ENCODE results near the gene L1CAM.

The L1CAM gene

DNA sequence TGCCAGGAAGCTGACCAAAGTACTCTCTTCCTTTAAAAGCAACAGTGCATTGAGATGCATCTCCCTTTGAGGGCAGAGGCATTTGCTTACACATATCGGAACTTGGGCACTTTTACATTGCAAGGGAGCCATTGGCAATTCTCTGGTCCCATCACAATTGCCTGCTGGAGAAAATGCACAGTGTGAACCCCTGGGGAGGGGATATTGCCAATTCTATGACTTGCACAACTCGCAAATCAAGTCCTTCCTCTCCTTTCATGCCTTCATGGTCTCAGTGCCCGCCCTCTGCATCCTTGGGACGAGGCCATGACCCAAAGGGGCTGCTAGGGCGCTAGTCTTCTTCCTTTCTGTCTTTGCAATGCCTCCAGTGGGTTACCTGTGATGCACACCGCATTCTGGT, 40.8 kb downstream of the L1CAM start (continued):
- TF ChIP-seq, protein P1, sequence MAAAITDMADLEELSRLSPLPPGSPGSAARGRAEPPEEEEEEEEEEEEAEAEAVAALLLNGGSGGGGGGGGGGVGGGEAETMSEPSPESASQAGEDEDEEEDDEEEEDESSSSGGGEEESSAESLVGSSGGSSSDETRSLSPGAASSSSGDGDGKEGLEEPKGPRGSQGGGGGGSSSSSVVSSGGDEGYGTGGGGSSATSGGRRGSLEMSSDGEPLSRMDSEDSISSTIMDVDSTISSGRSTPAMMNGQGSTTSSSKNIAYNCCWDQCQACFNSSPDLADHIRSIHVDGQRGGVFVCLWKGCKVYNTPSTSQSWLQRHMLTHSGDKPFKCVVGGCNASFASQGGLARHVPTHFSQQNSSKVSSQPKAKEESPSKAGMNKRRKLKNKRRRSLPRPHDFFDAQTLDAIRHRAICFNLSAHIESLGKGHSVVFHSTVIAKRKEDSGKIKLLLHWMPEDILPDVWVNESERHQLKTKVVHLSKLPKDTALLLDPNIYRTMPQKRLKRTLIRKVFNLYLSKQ (tag by site-specific recombination; IDR thresholded peaks at IDR 0.05; ENCODE audit: borderline replicate concordance), result no peak
- no peak for TF ChIP-seq ZBTB8A (tag by site-specific recombination; IDR thresholded peaks at IDR 0.05)

DNA sequence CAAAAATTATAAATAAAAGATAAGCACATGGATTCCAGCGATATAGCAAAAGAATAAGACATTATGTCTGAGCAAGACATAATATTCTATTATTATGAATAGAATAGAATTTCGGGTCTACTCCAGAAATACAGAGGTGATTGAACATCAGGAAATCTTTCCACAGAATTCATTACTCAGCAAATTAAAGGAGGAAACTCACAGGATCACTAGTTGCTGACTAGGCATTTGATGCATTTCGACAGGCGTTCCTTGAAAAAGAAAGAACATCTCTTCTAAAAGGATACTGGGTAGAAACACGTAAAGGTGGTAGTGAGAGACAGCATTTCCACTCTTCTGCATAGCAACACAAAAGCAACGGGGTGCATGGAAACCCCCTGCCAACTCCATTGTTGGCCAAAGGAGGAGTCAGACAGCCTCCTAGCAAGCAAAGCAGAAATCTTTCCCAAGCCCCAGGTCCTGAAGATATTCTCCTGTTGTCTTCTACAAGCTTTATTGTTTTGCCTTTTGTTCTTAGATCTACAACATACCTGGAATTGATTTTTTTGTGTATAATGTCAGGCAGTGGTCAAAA, 41.4 kb downstream of the L1CAM start:
- Histone ChIP-seq H3K4me3 (ENCODE audit: low read depth, low read length) (no peak overlapping the region), H3K27ac (ENCODE audit: extremely low read depth, low read depth, low read length) (no peak overlapping the region), H3K9me3 (ENCODE audit: control insufficient read depth, insufficient read depth, low read depth, low read length) (no peaks in the 10 kb centered on the region), H3K36me3 (ENCODE audit: control insufficient read depth in 2 of 2, insufficient read depth in 1 of 2, low read length in 2 of 2) (no peaks in the 10 kb centered on the region), H3K4me1 (ENCODE audit: control insufficient read depth, insufficient read depth, low read length) (no peaks in the 10 kb centered on the region)
- POLR2A ChIA-PET, result no interaction called here
- CTCF ChIA-PET, result no interaction called here
- TF ChIP-seq KLF9 (tag by site-specific recombination; IDR thresholded peaks at IDR 0.05; ENCODE audit: low read depth) (no peak), ZNF341 (tag by site-specific recombination; IDR thresholded peaks at IDR 0.05; ENCODE audit: low read depth) (no peak), KLF7 (tag by site-specific recombination; IDR thresholded peaks at IDR 0.05; ENCODE audit: borderline replicate concordance) (no peak), GLIS1 (tag by site-specific recombination; IDR thresholded peaks at IDR 0.05) (no peak), ZNF555 (tag by site-specific recombination; conservative IDR thresholded peaks at IDR 0.05) (no peak), ZNF664 (tag by site-specific recombination; IDR thresholded peaks at IDR 0.05) (no peak), ZBTB20 (tag by site-specific recombination; IDR thresholded peaks at IDR 0.05) (no peak), ZNF133 (tag by site-specific recombination; IDR thresholded peaks at IDR 0.05) (no peak)
- TF ChIP-seq, protein P2, sequence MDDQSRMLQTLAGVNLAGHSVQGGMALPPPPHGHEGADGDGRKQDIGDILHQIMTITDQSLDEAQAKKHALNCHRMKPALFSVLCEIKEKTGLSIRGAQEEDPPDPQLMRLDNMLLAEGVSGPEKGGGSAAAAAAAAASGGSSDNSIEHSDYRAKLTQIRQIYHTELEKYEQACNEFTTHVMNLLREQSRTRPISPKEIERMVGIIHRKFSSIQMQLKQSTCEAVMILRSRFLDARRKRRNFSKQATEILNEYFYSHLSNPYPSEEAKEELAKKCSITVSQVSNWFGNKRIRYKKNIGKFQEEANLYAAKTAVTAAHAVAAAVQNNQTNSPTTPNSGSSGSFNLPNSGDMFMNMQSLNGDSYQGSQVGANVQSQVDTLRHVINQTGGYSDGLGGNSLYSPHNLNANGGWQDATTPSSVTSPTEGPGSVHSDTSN (CRISPR knock-in tag; IDR thresholded peaks at IDR 0.05), result no peak
- TF ChIP-seq, protein P3, sequence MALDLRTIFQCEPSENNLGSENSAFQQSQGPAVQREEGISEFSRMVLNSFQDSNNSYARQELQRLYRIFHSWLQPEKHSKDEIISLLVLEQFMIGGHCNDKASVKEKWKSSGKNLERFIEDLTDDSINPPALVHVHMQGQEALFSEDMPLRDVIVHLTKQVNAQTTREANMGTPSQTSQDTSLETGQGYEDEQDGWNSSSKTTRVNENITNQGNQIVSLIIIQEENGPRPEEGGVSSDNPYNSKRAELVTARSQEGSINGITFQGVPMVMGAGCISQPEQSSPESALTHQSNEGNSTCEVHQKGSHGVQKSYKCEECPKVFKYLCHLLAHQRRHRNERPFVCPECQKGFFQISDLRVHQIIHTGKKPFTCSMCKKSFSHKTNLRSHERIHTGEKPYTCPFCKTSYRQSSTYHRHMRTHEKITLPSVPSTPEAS (tag by site-specific recombination; IDR thresholded peaks at IDR 0.05), result no peak
- TF ChIP-seq, protein P4, sequence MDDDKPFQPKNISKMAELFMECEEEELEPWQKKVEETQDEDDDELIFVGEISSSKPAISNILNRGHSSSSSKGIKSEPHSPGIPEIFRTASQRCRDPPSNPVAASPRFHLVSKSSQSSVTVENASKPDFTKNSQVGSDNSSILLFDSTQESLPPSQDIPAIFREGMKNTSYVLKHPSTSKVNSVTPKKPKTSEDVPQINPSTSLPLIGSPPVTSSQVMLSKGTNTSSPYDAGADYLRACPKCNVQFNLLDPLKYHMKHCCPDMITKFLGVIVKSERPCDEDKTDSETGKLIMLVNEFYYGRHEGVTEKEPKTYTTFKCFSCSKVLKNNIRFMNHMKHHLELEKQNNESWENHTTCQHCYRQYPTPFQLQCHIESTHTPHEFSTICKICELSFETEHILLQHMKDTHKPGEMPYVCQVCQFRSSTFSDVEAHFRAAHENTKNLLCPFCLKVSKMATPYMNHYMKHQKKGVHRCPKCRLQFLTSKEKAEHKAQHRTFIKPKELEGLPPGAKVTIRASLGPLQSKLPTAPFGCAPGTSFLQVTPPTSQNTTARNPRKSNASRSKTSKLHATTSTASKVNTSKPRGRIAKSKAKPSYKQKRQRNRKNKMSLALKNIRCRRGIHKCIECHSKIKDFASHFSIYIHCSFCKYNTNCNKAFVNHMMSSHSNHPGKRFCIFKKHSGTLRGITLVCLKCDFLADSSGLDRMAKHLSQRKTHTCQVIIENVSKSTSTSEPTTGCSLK (tag by site-specific recombination; IDR thresholded peaks at IDR 0.05), result no peak
- TF ChIP-seq, protein P5, sequence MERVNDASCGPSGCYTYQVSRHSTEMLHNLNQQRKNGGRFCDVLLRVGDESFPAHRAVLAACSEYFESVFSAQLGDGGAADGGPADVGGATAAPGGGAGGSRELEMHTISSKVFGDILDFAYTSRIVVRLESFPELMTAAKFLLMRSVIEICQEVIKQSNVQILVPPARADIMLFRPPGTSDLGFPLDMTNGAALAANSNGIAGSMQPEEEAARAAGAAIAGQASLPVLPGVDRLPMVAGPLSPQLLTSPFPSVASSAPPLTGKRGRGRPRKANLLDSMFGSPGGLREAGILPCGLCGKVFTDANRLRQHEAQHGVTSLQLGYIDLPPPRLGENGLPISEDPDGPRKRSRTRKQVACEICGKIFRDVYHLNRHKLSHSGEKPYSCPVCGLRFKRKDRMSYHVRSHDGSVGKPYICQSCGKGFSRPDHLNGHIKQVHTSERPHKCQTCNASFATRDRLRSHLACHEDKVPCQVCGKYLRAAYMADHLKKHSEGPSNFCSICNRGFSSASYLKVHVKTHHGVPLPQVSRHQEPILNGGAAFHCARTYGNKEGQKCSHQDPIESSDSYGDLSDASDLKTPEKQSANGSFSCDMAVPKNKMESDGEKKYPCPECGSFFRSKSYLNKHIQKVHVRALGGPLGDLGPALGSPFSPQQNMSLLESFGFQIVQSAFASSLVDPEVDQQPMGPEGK (tag by site-specific recombination; IDR thresholded peaks at IDR 0.05), result no peak
- TF ChIP-seq, protein P6, sequence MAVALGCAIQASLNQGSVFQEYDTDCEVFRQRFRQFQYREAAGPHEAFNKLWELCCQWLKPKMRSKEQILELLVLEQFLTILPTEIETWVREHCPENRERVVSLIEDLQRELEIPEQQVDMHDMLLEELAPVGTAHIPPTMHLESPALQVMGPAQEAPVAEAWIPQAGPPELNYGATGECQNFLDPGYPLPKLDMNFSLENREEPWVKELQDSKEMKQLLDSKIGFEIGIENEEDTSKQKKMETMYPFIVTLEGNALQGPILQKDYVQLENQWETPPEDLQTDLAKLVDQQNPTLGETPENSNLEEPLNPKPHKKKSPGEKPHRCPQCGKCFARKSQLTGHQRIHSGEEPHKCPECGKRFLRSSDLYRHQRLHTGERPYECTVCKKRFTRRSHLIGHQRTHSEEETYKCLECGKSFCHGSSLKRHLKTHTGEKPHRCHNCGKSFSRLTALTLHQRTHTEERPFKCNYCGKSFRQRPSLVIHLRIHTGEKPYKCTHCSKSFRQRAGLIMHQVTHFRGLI (tag by site-specific recombination; IDR thresholded peaks at IDR 0.05), result no peak

Measured in HEK293 (cell line).